PC-3 (cell line): Measurements from ENCODE around the gene MYO1H. TPM values are rescaled to one million over a fixed set of nuclear protein-coding genes. Genes with fewer than 3 reads are reported as not detected.

Source experiments
- ATAC-seq: fragments of 200-7000 bp; cut with Tn5 transposase; 2 replicates; pipeline ENCODE4 v1.9.1; 2020; ENCODE audit warnings: mild to moderate bottlenecking, moderate library complexity
- BruUV-seq: library from RNA; stranded (reverse); fragments of 400-500 nt; replicated peaks from 2 replicates; lab custom pipeline; 2021; lab: Mats Ljungman, UMichigan
- CTCF ChIA-PET: fragments of 300-600 bp; sonication (Branson Sonifier 250); formaldehyde crosslinking; loops from one replicate; lab custom pipeline; 2022; ENCODE audit warnings: antibody characterized with exemption; lab: Charles Lee
- POLR2A ChIA-PET: fragments of 300-600 bp; sonication (Branson Sonifier 250); formaldehyde crosslinking; loops from one replicate; lab custom pipeline; 2022; ENCODE audit warnings: antibody characterized with exemption; ENCODE audit not compliant: unreplicated experiment; lab: Charles Lee
- DNase-seq: peaks from one replicate; pipeline ENCODE4 v3.0.0-alpha.2; 2015
- H2AFZ ChIP-seq: fragments of 300-600 bp; sonication (generic); 2 replicates; pipeline ENCODE4 v1.6.0; 2016; ENCODE audit warnings: antibody characterized with exemption, low read length
- H3F3A ChIP-seq: fragments of 300-600 bp; sonication (generic); one replicate; pipeline ENCODE4 v1.6.0; 2017; ENCODE audit warnings: antibody characterized with exemption, low read length, control low read depth, mild to moderate bottlenecking; ENCODE audit not compliant: unreplicated experiment
- H3K27ac ChIP-seq: fragments of 300-600 bp; sonication (generic); 2 replicates; pipeline ENCODE4 v1.5.1; 2016; ENCODE audit warnings: mild to moderate bottlenecking, low read length
- H3K27me3 ChIP-seq: fragments of 300-600 bp; sonication (generic); 2 replicates; pipeline ENCODE4 v1.6.1; 2016; ENCODE audit warnings: low read length, mixed read lengths
- H3K36me3 ChIP-seq: fragments of 300-600 bp; sonication (generic); 2 replicates; pipeline ENCODE4 v1.6.1; 2016; ENCODE audit warnings: low read depth, mixed run types, low read length, mixed read lengths
- H3K4me1 ChIP-seq: fragments of 300-600 bp; sonication (generic); 2 replicates; pipeline ENCODE4 v1.5.1; 2016; ENCODE audit warnings: low read length; ENCODE audit not compliant: insufficient read depth
- H3K4me2 ChIP-seq: fragments of 300-600 bp; sonication (generic); 2 replicates; pipeline ENCODE4 v1.6.0; 2016; ENCODE audit warnings: low read length
- H3K4me3 ChIP-seq: fragments of 300-600 bp; sonication (generic); 2 replicates; pipeline ENCODE4 v1.5.1; 2016; ENCODE audit warnings: mild to moderate bottlenecking, low read length, mixed read lengths
- H3K79me2 ChIP-seq: fragments of 300-600 bp; sonication (generic); 2 replicates; pipeline ENCODE4 v1.6.1; 2017; ENCODE audit warnings: low read length, mixed read lengths
- H3K9ac ChIP-seq: fragments of 300-600 bp; sonication (generic); 2 replicates; pipeline ENCODE4 v1.6.0; 2016; ENCODE audit warnings: mild to moderate bottlenecking, low read length
- H3K9me2 ChIP-seq: fragments of 300-600 bp; sonication (generic); replicated peaks from 2 replicates; pipeline ENCODE4 v1.6.1; 2016; ENCODE audit warnings: mixed run types, low read length, mixed read lengths
- H3K9me3 ChIP-seq: fragments of 300-600 bp; sonication (generic); 2 replicates; pipeline ENCODE4 v1.6.1; 2016; ENCODE audit warnings: low read length, mixed read lengths
- H4K20me1 ChIP-seq: fragments of 300-600 bp; sonication (generic); 2 replicates; pipeline ENCODE4 v1.6.1; 2016; ENCODE audit warnings: low read length, mixed read lengths
- CTCF ChIP-seq: fragments of 300-600 bp; sonication (generic); conservative IDR thresholded peaks from 2 replicates; pipeline ENCODE4 v1.5.1; 2017; ENCODE audit warnings: antibody characterized with exemption, low read depth, mild to moderate bottlenecking, low read length
- EZH2 ChIP-seq: fragments of 300-600 bp; sonication (generic); IDR thresholded peaks from one replicate; pipeline ENCODE4 v1.6.1; 2017; ENCODE audit warnings: antibody characterized with exemption, mild to moderate bottlenecking, low read length; ENCODE audit not compliant: unreplicated experiment
- EZH2phosphoT487 ChIP-seq: fragments of 300-600 bp; sonication (generic); IDR thresholded peaks from 2 replicates; pipeline ENCODE4 v1.6.1; 2018; ENCODE audit warnings: mild to moderate bottlenecking, antibody characterized with exemption, low read length, borderline replicate concordance
- intact Hi-C: fragments of 100-400 bp; cut with micrococcal nuclease; formaldehyde crosslinking; loops from 2 replicates; pipeline ENCODE4 v1.9.0; 2023
- total RNA-seq: library from RNA; depleted of rRNA; stranded (reverse); fragments of >200 nt; gene quantifications from 2 replicates; pipeline ENCODE4 v1.2.3, GENCODE V29; 2014

The MYO1H gene
- total RNA-seq, 1 experiment from 2014 or later = not detected

DNA sequence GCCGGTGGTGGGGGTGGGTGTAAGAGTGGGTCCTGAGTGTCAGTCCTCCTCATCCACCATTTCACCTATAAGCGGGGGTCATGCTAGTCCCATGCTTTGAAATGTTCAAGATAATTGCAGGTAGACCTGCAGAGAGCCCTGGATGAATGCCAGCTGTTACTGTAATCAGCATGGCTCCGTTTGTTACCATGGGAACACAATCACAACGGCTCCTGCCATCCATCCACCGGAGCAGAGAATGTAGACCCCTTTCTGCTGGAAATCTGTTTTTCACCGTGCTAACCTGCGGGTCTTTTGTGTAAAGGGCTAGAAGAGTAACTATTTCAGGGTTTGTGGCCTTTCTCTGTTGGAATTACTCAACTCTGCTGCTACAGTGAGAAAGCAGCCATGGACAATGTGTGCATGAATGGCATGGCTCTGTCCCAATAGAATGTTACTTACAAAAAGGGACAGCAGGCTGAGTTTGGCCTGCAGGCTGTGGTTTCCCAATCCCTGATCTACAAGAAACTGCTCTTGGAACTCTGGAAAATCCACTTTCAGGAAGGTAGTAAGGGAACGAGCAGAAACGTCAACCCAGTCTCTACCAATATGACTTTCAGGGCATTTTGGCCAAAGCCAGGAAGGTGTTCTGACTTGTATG lies 93.3 kb downstream of the MYO1H start:
- Histone ChIP-seq H3K36me3 (no peaks in the 10 kb centered on the region), H3K9me2 (no peaks in the 10 kb centered on the region), H3K9me3 (no peaks in the 10 kb centered on the region), H3K4me2 (no peak overlapping the region), H4K20me1 (no peaks in the 10 kb centered on the region), H3K4me1 (peaks cover 21% of the 10 kb centered on the region), H2AFZ (no peak overlapping the region), H3K27ac (no peak overlapping the region), H3K79me2 (no peaks in the 10 kb centered on the region), H3F3A (no peaks in the 10 kb centered on the region), H3K9ac (no peak overlapping the region), H3K4me3 (no peak overlapping the region), H3K27me3 (no peaks in the 10 kb centered on the region)
- TF ChIP-seq EZH2 (no peak), CTCF (no peak), EZH2phosphoT487 (no peak)
- POLR2A ChIA-PET = no interaction called here
- no TSS peak for BruUV-seq
- DNase-seq (no peak), ATAC-seq (no peak)
- CTCF ChIA-PET = no interaction called here
- intact Hi-C loops = no loop called here

DNA sequence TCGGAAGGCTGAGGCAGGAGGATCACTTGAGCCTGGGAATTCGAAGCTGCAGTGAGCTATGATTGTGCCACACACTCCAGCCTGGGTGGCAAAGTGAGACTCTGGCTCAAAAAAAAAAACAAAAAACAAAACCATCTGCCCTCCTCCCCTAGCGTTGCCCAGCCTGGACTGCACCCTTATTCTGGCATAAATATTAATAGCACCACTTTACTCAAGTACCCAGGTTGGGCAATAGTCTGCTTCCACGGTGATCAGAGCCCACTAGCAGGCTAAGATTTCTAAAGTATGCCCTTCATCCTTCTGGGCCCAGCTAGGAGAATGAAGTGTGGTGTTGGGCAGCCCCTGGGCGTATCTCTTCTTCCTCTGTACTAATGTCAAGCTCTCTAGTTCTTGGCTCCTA lies 96.1 kb downstream of the MYO1H start:
- TF ChIP-seq EZH2 = no peak
- TF ChIP-seq CTCF = no peak
- TF ChIP-seq EZH2phosphoT487 = no peak

DNA sequence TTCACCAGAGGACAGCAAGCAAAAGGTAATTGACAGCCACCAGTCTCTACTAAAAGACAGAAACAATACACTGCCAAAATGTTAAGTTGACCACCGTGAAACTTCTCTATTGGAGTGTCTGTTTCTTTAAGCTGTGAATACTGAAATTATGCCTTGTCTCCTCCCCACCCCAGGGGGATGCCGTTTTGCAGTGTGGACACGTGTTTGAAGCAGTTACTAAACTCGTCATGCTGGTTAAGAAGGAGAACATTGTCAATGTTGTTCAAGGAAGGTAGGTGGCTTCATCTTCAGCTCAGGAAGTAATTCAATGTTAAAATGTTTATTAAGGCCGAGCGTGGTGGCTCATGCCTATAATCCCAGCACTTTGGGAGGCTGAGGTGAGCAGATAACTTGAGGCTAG lies 96.6 kb downstream of the MYO1H start:
- Histone ChIP-seq H3K27ac (peak overlapping the region; percentile 79), H3K9me3 (no peaks in the 10 kb centered on the region), H3K4me3 (no peak overlapping the region), H3K79me2 (no peaks in the 10 kb centered on the region), H4K20me1 (no peaks in the 10 kb centered on the region), H3K4me1 (peaks cover 23% of the 10 kb centered on the region), H3F3A (no peaks in the 10 kb centered on the region), H3K4me2 (no peak overlapping the region), H2AFZ (no peak overlapping the region), H3K36me3 (peaks cover 11% of the 10 kb centered on the region), H3K9me2 (no peaks in the 10 kb centered on the region), H3K27me3 (no peaks in the 10 kb centered on the region), H3K9ac (0 out of 2 replicates have a peak overlapping the region, but pooled peaks have one; percentile 11)
- POLR2A ChIA-PET = no interaction called here
- no peak for DNase-seq
- TF ChIP-seq CTCF = no peak
- TF ChIP-seq EZH2phosphoT487 = no peak
- TF ChIP-seq EZH2 = no peak
- intact Hi-C loops = no loop called here
- no peak for ATAC-seq
- no TSS peak for BruUV-seq
- CTCF ChIA-PET = no interaction called here

More for the DNA sequence above, 96.1 kb downstream of the MYO1H start:
- no peak overlapping the region for H3K27ac ChIP-seq
- peaks cover 11% of the 10 kb centered on the region for H3K36me3 ChIP-seq
- peaks cover 23% of the 10 kb centered on the region for H3K4me1 ChIP-seq
- no peak for DNase-seq
- no peak overlapping the region for H3K4me3 ChIP-seq
- H2AFZ ChIP-seq = no peak overlapping the region
- no peaks in the 10 kb centered on the region for H3K9me2 ChIP-seq
- CTCF ChIA-PET = no interaction called here
- no peaks in the 10 kb centered on the region for H3K79me2 ChIP-seq
- H3K9me3 ChIP-seq = no peaks in the 10 kb centered on the region
- no peaks in the 10 kb centered on the region for H3K27me3 ChIP-seq
- no peak overlapping the region for H3K9ac ChIP-seq
- no peak overlapping the region for H3K4me2 ChIP-seq
- no peaks in the 10 kb centered on the region for H3F3A ChIP-seq
- POLR2A ChIA-PET = no interaction called here
- no TSS peak for BruUV-seq
- no peaks in the 10 kb centered on the region for H4K20me1 ChIP-seq
- ATAC-seq = no peak
- intact Hi-C loops = no loop called here
